Smooth muscle cell (in vitro differentiated cells): ENCODE results near the gene DOCK10. TPM values are rescaled to one million over a fixed set of nuclear protein-coding genes. Genes with fewer than 3 reads are reported as not detected.

Source experiments
- DNase-seq: peaks from one replicate; lab custom pipeline; 2025; ENCODE audit not compliant: unreplicated experiment; lab: John Stamatoyannopoulos, UW
- H2AFZ ChIP-seq: fragments of 200-600 bp; sonication (generic); 2 replicates; pipeline ENCODE4 v1.6.0; 2016; ENCODE audit warnings: antibody characterized with exemption, low read depth, mild to moderate bottlenecking
- H3F3A ChIP-seq: fragments of 200-600 bp; sonication (generic); 2 replicates; pipeline ENCODE4 v1.6.0; 2017; ENCODE audit warnings: antibody characterized with exemption, low read depth
- H3K27ac ChIP-seq: fragments of 200-600 bp; sonication (generic); 2 replicates; pipeline ENCODE4 v1.5.1; 2016; ENCODE audit warnings: low read depth, mild to moderate bottlenecking
- H3K27me3 ChIP-seq: fragments of 200-600 bp; sonication (generic); 2 replicates; pipeline ENCODE4 v1.6.1; 2016; ENCODE audit warnings: low read depth, mild to moderate bottlenecking
- H3K36me3 ChIP-seq: fragments of 200-600 bp; sonication (generic); 2 replicates; pipeline ENCODE4 v1.5.1; 2016; ENCODE audit warnings: low read depth
- H3K4me1 ChIP-seq: fragments of 200-600 bp; sonication (generic); 2 replicates; pipeline ENCODE4 v1.5.1; 2016; ENCODE audit warnings: low read depth
- H3K4me2 ChIP-seq: fragments of 200-600 bp; sonication (generic); 2 replicates; pipeline ENCODE4 v1.6.0; 2016; ENCODE audit warnings: mild to moderate bottlenecking
- H3K4me3 ChIP-seq: fragments of 200-600 bp; sonication (generic); 2 replicates; pipeline ENCODE4 v1.5.1; 2016; ENCODE audit warnings: mild to moderate bottlenecking
- H3K79me2 ChIP-seq: fragments of 200-600 bp; sonication (generic); 2 replicates; pipeline ENCODE4 v1.6.0; 2016; ENCODE audit warnings: low read depth, mild to moderate bottlenecking
- H3K9ac ChIP-seq: fragments of 200-600 bp; sonication (generic); 2 replicates; pipeline ENCODE4 v1.6.0; 2016; ENCODE audit warnings: low read depth
- H3K9me3 ChIP-seq: fragments of 200-600 bp; sonication (generic); replicated peaks from 2 replicates; pipeline ENCODE4 v1.5.1; 2016; ENCODE audit warnings: low read depth
- H4K20me1 ChIP-seq: fragments of 200-600 bp; sonication (generic); 2 replicates; pipeline ENCODE4 v1.6.0; 2016; ENCODE audit warnings: low read depth
- WGBS: methylation state at CpG from one replicate; pipeline ENCODE4 v1.1.7; 2016; ENCODE audit warnings: low lambda C conversion rate; 5-methylcytosine and 5-hydroxymethylcytosine counted together
- polyA plus RNA-seq: library from polyadenylated mRNA; unstranded; fragments of >200 nt; fragmentation: Nextera tagmentation; extraction: Ambion mirVana; gene quantifications from 2 replicates; pipeline ENCODE4 v1.2.1, GENCODE V29; 2016
- total RNA-seq: library from RNA; depleted of rRNA; stranded (reverse); fragments of >200 nt; gene quantifications from 2 replicates; pipeline ENCODE4 v1.2.3, GENCODE V29; 2014
- TF ChIP-seq, protein P1 (sequence below): fragments of 200-600 bp; sonication (generic); IDR thresholded peaks from 2 replicates; pipeline ENCODE4 v1.5.1; 2017; ENCODE audit warnings: borderline replicate concordance, mild to moderate bottlenecking, antibody characterized with exemption; ENCODE audit not compliant: insufficient read depth, poor library complexity, severe bottlenecking

DOCK10 gene
- total and polyA plus RNA-seq, 2 experiments from 2014 or later, result 0.04 TPM; not detected in 1

DNA sequence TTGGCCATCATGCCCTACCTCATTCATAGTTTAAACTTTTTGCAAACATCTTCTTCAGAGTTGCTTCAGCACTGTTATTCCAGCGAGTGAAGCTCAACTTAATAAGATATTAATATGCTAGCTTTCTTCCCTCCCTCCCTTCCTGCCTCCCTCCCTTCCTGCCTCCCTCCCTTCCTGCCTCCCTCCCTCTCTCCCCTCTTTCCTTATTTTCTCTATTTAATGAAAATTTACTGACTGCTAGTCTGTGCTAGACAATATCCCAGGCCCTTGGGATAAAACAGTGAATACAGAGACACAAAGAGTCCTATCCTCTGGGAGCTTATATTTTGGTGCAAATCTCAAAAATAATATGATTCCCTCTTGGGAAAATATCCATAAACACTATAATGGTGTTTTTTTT, 42.9 kb downstream of the DOCK10 start:
- H3K9me3 ChIP-seq, result no peaks in the 10 kb centered on the region
- peaks cover 10% of the 10 kb centered on the region for H3K27me3 ChIP-seq
- H3K9ac ChIP-seq, result no peak overlapping the region
- no peaks in the 10 kb centered on the region for H3K36me3 ChIP-seq
- H3K4me1 ChIP-seq, result no peaks in the 10 kb centered on the region
- H4K20me1 ChIP-seq, result no peaks in the 10 kb centered on the region
- no peak overlapping the region for H3K4me3 ChIP-seq
- no peaks in the 10 kb centered on the region for H3F3A ChIP-seq
- H3K27ac ChIP-seq, result no peak overlapping the region
- H3K4me2 ChIP-seq, result no peak overlapping the region
- DNase-seq, result no peak
- WGBS, result 89% methylated on average over 1 of the region's 1 CpG
- no peak overlapping the region for H2AFZ ChIP-seq
- TF ChIP-seq, protein P1, sequence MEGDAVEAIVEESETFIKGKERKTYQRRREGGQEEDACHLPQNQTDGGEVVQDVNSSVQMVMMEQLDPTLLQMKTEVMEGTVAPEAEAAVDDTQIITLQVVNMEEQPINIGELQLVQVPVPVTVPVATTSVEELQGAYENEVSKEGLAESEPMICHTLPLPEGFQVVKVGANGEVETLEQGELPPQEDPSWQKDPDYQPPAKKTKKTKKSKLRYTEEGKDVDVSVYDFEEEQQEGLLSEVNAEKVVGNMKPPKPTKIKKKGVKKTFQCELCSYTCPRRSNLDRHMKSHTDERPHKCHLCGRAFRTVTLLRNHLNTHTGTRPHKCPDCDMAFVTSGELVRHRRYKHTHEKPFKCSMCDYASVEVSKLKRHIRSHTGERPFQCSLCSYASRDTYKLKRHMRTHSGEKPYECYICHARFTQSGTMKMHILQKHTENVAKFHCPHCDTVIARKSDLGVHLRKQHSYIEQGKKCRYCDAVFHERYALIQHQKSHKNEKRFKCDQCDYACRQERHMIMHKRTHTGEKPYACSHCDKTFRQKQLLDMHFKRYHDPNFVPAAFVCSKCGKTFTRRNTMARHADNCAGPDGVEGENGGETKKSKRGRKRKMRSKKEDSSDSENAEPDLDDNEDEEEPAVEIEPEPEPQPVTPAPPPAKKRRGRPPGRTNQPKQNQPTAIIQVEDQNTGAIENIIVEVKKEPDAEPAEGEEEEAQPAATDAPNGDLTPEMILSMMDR, result no peak
- H3K79me2 ChIP-seq, result no peaks in the 10 kb centered on the region

DNA sequence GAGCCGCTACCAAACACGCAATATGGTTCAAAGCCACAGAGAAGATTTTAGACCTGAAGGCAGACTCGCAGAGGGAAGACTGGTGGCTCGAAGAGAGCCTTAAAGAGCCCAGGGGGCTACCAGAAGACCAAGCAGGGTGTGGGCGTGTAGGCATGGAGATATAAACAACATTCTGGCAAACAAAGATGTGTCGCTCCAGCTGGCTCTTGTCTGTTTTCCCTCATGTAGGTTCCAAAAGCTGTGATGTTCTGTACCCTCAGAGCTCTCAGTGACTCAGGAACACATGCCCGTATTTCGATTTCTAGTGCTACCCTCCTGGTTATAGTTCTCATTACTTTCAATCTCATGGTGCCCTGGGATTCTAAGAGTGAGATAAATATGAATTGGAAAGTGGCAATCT, 44.5 kb downstream of the DOCK10 start:
- Histone ChIP-seq H3K27me3 (peaks cover 10% of the 10 kb centered on the region), H3K27ac (no peak overlapping the region), H3K79me2 (no peaks in the 10 kb centered on the region), H3K4me2 (no peak overlapping the region), H4K20me1 (no peaks in the 10 kb centered on the region), H3K36me3 (no peaks in the 10 kb centered on the region), H3K9ac (no peak overlapping the region), H3F3A (no peaks in the 10 kb centered on the region), H3K4me3 (no peak overlapping the region), H3K9me3 (no peaks in the 10 kb centered on the region), H3K4me1 (no peaks in the 10 kb centered on the region), H2AFZ (no peak overlapping the region)
- TF ChIP-seq, protein P1, result no peak
- no peak for DNase-seq
- 76% methylated on average over 8 of the region's 8 CpGs for WGBS

DNA sequence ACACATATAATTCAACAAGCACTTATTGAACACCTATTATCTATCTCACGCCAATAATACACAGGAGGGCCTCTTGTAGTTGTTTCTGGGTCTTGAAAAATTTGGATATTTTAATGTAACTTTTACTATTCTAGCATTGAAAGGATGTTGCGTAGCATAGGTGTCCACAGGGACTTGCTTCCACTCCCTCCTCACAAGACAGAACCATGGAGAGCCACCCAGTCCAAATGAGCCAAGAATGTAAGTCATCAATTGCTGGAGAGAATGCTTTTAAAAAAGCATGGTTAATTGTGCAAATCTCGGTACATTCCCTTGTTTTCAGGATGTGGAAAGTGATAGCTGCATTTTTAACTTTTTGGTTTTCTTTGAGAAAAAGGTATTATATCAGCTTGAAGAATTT, 46.8 kb downstream of the DOCK10 start:
- H2AFZ ChIP-seq, result no peak overlapping the region

DNA sequence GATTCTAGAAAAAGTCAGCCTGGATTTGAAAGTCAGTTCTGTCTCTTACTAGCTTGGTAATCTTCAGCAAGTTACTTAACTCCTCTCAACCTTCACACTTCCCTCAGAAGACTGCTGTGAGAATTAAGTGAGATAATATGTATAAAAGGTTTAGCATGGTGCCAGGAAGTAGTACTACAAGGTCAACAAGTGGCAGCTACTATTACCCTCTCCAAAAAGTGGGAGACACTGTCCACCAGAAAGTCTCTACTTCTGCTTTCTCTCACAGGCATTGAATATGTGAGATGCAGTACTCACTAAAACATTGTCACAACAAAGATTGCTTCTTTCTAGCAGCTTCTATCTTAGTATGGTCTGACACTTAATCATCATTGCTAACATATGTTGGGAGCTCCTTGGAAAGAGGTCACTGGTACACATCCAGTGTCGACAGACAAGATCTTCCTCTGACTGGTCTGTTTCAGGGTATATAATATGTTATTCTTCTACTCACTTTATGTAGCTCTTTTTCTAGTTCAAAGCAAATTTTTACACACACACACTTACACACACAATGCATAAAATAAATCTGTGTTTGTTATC, 47.9 kb downstream of the DOCK10 start:
- TF ChIP-seq, protein P1, result no peak
- WGBS, result 68% methylated on average over 1 of the region's 1 CpG
- Histone ChIP-seq H3K4me1 (no peaks in the 10 kb centered on the region), H3K79me2 (no peaks in the 10 kb centered on the region), H3F3A (no peaks in the 10 kb centered on the region), H3K9ac (no peak overlapping the region), H3K27me3 (peaks cover 13% of the 10 kb centered on the region), H3K9me3 (no peaks in the 10 kb centered on the region), H3K36me3 (no peaks in the 10 kb centered on the region), H2AFZ (no peak overlapping the region), H4K20me1 (no peaks in the 10 kb centered on the region), H3K27ac (no peak overlapping the region), H3K4me3 (no peak overlapping the region), H3K4me2 (no peak overlapping the region)
- DNase-seq, result no peak

More for the DNA sequence above, 46.8 kb downstream of the DOCK10 start:
- TF ChIP-seq, protein P1, result no peak
- no peaks in the 10 kb centered on the region for H3K9me3 ChIP-seq
- no peak overlapping the region for H3K4me3 ChIP-seq
- 92% methylated on average over 3 of the region's 3 CpGs for WGBS
- H3K79me2 ChIP-seq, result no peaks in the 10 kb centered on the region
- H3K9ac ChIP-seq, result no peak overlapping the region
- no peaks in the 10 kb centered on the region for H4K20me1 ChIP-seq
- H3K4me1 ChIP-seq, result no peaks in the 10 kb centered on the region
- no peak for DNase-seq
- no peak overlapping the region for H3K27ac ChIP-seq
- H3F3A ChIP-seq, result no peaks in the 10 kb centered on the region
- H3K27me3 ChIP-seq, result peaks cover 10% of the 10 kb centered on the region
- no peaks in the 10 kb centered on the region for H3K36me3 ChIP-seq
- H3K4me2 ChIP-seq, result no peak overlapping the region
